ENCODE measurements around the gene FMN2. TPM values are rescaled to one million over a fixed set of nuclear protein-coding genes. Genes with fewer than 3 reads are reported as not detected.

The FMN2 gene
- total RNA-seq, 1 experiment from 2014 or later = not detected

DNA sequence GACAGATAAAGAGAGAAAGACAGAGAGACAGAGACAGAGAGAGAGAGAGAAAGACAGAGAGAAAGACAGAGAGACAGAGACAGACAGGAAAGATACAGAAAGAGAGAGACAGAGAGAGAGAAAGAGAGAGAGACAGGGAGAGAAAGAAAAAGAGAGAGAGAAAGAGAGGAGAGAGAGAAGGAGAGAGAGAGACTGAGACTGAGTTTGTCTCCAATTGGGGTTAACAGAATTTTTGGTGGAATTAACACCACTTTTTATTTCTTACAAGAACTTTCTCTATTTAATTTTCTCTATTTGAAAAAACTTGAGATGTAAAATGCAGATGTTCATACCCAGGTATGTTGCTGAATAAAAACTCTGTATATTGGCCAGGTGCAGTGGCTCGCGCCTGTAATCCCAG lies 56.6 kb downstream of the FMN2 start:
- Histone ChIP-seq H3K4me2 (no peak overlapping the region), H3K27me3 (ENCODE audit: insufficient read depth, low read depth) (no peaks in the 10 kb centered on the region), H4K20me1 (ENCODE audit: insufficient read depth) (no peaks in the 10 kb centered on the region), H3K9me2 (ENCODE audit: insufficient read depth) (no peaks in the 10 kb centered on the region), H3K4me1 (replicated peaks; ENCODE audit: insufficient read depth) (no peaks in the 10 kb centered on the region), H3K4me3 (no peak overlapping the region), H3K27ac (no peak overlapping the region), H3F3A (ENCODE audit: insufficient read depth, low read depth) (no peaks in the 10 kb centered on the region), H2AFZ (no peak overlapping the region), H3K9me3 (ENCODE audit: insufficient read depth, low read depth) (no peaks in the 10 kb centered on the region), H3K36me3 (ENCODE audit: low read depth) (no peaks in the 10 kb centered on the region), H3K79me2 (ENCODE audit: low read depth) (no peaks in the 10 kb centered on the region)
- POLR2A ChIA-PET (ENCODE audit: unreplicated experiment) = no interaction called here
- intact Hi-C loops (cut with micrococcal nuclease; ENCODE audit: unreplicated experiment) = no loop called here
- CTCF ChIA-PET = no interaction called here
- TF ChIP-seq, protein P1, sequence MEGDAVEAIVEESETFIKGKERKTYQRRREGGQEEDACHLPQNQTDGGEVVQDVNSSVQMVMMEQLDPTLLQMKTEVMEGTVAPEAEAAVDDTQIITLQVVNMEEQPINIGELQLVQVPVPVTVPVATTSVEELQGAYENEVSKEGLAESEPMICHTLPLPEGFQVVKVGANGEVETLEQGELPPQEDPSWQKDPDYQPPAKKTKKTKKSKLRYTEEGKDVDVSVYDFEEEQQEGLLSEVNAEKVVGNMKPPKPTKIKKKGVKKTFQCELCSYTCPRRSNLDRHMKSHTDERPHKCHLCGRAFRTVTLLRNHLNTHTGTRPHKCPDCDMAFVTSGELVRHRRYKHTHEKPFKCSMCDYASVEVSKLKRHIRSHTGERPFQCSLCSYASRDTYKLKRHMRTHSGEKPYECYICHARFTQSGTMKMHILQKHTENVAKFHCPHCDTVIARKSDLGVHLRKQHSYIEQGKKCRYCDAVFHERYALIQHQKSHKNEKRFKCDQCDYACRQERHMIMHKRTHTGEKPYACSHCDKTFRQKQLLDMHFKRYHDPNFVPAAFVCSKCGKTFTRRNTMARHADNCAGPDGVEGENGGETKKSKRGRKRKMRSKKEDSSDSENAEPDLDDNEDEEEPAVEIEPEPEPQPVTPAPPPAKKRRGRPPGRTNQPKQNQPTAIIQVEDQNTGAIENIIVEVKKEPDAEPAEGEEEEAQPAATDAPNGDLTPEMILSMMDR (conservative IDR thresholded peaks at IDR 0.05) = no peak
- TF ChIP-seq EZH2 (IDR thresholded peaks at IDR 0.05; ENCODE audit: low read depth) = no peak
- no peak for DNase-seq
- BruUV-seq (replicated peaks) = no TSS peak

DNA sequence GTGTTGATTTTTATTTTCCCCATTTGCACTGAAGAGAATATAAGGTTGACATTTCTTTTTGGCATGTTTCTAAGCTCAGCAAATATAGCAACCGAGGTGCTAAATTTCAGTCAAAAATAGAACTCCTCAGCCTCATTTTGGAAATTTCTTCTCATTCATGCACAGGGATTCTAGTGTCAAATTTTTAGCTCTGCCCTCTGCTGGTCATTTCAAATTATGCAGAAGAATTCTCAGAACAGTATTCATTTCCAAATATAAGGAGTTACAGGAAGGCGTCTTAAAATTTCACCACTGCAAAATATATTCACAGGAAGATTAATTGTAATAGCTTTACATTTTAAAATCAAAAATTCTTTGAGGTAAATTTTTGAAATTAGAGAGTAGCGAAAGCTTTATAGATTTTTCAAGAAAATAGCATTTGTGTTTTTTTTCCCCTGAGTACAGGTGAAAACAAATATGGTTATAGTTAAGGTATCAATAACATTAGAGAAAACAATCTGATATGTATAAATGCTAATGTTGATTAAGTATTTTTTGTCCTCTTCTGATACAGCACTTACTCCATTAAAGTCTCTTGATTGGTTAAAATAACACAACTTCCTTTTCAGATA lies 57.9 kb downstream of the FMN2 start:
- Histone ChIP-seq H4K20me1 (ENCODE audit: insufficient read depth) (no peaks in the 10 kb centered on the region), H3K36me3 (ENCODE audit: low read depth) (no peaks in the 10 kb centered on the region), H3K4me2 (no peak overlapping the region), H3F3A (ENCODE audit: insufficient read depth, low read depth) (no peaks in the 10 kb centered on the region), H2AFZ (no peak overlapping the region), H3K79me2 (ENCODE audit: low read depth) (no peaks in the 10 kb centered on the region), H3K4me3 (no peak overlapping the region), H3K4me1 (replicated peaks; ENCODE audit: insufficient read depth) (no peaks in the 10 kb centered on the region), H3K9me3 (ENCODE audit: insufficient read depth, low read depth) (no peaks in the 10 kb centered on the region), H3K27ac (no peak overlapping the region), H3K27me3 (ENCODE audit: insufficient read depth, low read depth) (no peaks in the 10 kb centered on the region), H3K9me2 (ENCODE audit: insufficient read depth) (no peaks in the 10 kb centered on the region)
- CTCF ChIA-PET = no interaction called here
- intact Hi-C loops (cut with micrococcal nuclease; ENCODE audit: unreplicated experiment) = loop anchor here (1.0 kb wide), 1 partner anchor 122 kb away; no protein-coding TSS in a partner anchor
- BruUV-seq (replicated peaks) = no TSS peak
- POLR2A ChIA-PET (ENCODE audit: unreplicated experiment) = no interaction called here
- DNase-seq = no peak
- no peak for TF ChIP-seq EZH2 (IDR thresholded peaks at IDR 0.05; ENCODE audit: low read depth)
- TF ChIP-seq, protein P1 (conservative IDR thresholded peaks at IDR 0.05) = peak; percentile 78

DNA sequence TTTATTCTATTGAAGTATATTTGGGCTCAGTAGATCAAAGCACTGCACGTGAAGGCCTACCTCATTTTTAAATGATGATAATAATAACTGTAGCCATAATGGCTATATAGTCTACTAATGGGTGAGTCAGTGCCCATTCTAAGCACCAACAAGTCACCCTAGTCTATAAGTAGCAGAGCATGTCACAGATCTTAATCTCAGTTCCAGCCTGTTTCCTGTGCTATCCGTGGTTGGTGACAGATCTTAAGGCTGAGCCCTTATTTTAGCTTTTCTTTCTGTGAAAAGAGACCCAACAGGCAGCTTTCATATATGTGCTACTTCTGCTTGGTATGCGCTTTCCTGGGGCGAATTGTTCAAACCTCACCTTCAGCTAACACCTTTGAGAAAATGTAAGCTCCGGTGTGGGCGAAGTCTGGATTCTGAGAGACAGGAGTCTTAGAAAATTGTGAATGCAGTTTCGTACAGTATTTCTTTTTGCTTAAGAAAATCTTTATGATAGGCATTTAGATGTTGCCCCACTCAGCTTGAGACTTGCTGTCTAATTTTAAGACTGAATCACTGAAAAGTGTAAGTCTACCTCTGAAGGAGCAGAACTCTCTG lies 59.6 kb downstream of the FMN2 start:
- H3K27me3 ChIP-seq (ENCODE audit: insufficient read depth, low read depth) = no peaks in the 10 kb centered on the region
- H3K4me2 ChIP-seq = no peak overlapping the region
- H3K4me3 ChIP-seq = no peak overlapping the region
- H3K4me1 ChIP-seq (replicated peaks; ENCODE audit: insufficient read depth) = no peaks in the 10 kb centered on the region
- no peak overlapping the region for H2AFZ ChIP-seq
- no peaks in the 10 kb centered on the region for H3K36me3 ChIP-seq (ENCODE audit: low read depth)
- no peak for DNase-seq
- CTCF ChIA-PET = no interaction called here
- no peak for TF ChIP-seq EZH2 (IDR thresholded peaks at IDR 0.05; ENCODE audit: low read depth)
- TF ChIP-seq, protein P1 (conservative IDR thresholded peaks at IDR 0.05) = no peak
- H3K79me2 ChIP-seq (ENCODE audit: low read depth) = no peaks in the 10 kb centered on the region
- no peak overlapping the region for H3K27ac ChIP-seq
- no TSS peak for BruUV-seq (replicated peaks)
- H3K9me3 ChIP-seq (ENCODE audit: insufficient read depth, low read depth) = no peaks in the 10 kb centered on the region
- POLR2A ChIA-PET (ENCODE audit: unreplicated experiment) = no interaction called here
- H3F3A ChIP-seq (ENCODE audit: insufficient read depth, low read depth) = no peaks in the 10 kb centered on the region
- intact Hi-C loops (cut with micrococcal nuclease; ENCODE audit: unreplicated experiment) = no loop called here
- no peaks in the 10 kb centered on the region for H4K20me1 ChIP-seq (ENCODE audit: insufficient read depth)
- no peaks in the 10 kb centered on the region for H3K9me2 ChIP-seq (ENCODE audit: insufficient read depth)
